ENCODE data around the gene CHST1.

CHST1 gene

DNA sequence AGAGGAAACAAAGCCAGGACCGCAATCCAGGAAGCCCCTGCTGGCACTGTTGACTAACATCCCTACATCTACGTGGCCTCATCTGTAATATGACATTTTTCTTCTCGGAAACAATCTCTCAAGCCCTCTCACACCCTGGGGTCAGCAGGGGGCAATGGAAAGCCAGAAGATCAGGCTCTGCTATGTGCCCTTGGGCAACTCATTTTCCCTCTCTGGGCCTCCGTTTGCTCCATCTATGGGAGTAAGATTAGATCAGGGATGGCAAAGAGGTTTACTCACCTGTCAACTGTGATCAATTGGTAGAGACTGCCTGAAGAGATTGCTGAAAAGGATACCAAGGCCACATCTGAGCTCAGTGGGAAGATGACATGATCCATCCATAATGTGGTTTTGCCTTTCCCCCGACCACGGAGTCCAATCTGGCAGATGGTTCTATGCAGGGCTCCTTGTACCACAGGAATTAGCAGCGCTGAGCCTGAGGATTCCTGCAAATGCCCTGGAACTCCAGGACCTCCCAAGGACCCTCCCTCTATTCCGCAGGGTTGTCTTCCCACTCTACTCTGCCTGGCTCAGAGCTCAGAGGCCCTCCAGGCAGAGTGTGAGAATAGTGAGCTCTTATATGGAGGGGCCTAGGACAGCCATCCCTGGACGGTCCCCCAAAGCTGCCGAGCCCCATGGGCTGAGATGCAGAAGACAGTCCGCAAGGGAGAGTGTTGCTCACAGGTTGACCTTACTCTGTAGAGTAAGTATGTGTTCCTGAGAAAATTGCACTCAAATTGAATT, 66.1 kb downstream of the CHST1 start:
- no peak for DNase-seq
